Naive thymus-derived CD4-positive, alpha-beta T cell (primary cell): Measurements from ENCODE around the gene PRMT3. TPM values are rescaled to one million over a fixed set of nuclear protein-coding genes. Genes with fewer than 3 reads are reported as not detected.

Experiments
- ATAC-seq: fragments of 150-1000 bp; cut with Tn5 transposase; 2 replicates; pipeline ENCODE4 v1.10.0; 2021; ENCODE audit warnings: mild to moderate bottlenecking, moderate library complexity
- CTCF ChIA-PET: fragments of 350-600 bp; sonication (Branson Sonifier 250); formaldehyde crosslinking; loops from one replicate; lab custom pipeline; 2021; ENCODE audit warnings: antibody characterized with exemption; lab: Charles Lee
- POLR2A ChIA-PET: fragments of 350-600 bp; sonication (Branson Sonifier 250); formaldehyde crosslinking; loops from one replicate; lab custom pipeline; 2021; ENCODE audit warnings: antibody characterized with exemption, inconsistent platforms; lab: Charles Lee
- DNase-seq, 9 donors: peaks; one replicate each; pipeline versions ENCODE4 v3.0.0 to v3.0.0-alpha.2; 2020 to 2022; ENCODE audit warnings: mixed read lengths in 1 of 9
- H3K27ac ChIP-seq: one replicate; pipeline ENCODE4 v1.7.0; 2013; ENCODE audit warnings: mild to moderate bottlenecking, low read depth, low read length, moderate library complexity
- H3K27me3 ChIP-seq, 2 donors: one replicate each; pipeline ENCODE4 v1.7.0; 2013; ENCODE audit warnings: low read length in 2 of 2, mild to moderate bottlenecking in 2 of 2, moderate library complexity in 2 of 2; ENCODE audit not compliant: control insufficient read depth in 2 of 2, insufficient read depth in 2 of 2
- H3K36me3 ChIP-seq, 3 experiments: 1 replicate in 2 of 3; 2 replicates in 1 of 3; pipeline ENCODE4 v1.7.0; 2013; ENCODE audit warnings: low read length in 3 of 3, mild to moderate bottlenecking in 3 of 3, moderate library complexity in 1 of 3; ENCODE audit not compliant: insufficient read depth in 3 of 3, control insufficient read depth in 2 of 3
- H3K4me1 ChIP-seq, 2 donors: one replicate each; pipeline ENCODE4 v1.7.0; 2013; ENCODE audit warnings: low read length in 2 of 2, mild to moderate bottlenecking in 2 of 2, moderate library complexity in 1 of 2; ENCODE audit not compliant: control insufficient read depth in 2 of 2, insufficient read depth in 2 of 2
- H3K4me3 ChIP-seq: 2 replicates; pipeline ENCODE4 v1.7.0; 2013; ENCODE audit warnings: mild to moderate bottlenecking, low read length
- H3K9me3 ChIP-seq, 3 experiments: 1 replicate in 2 of 3; 2 replicates in 1 of 3; pipeline ENCODE4 v1.7.0; 2013; ENCODE audit warnings: low read length in 3 of 3; ENCODE audit not compliant: control insufficient read depth in 2 of 3
- H3K27ac Mint-ChIP-seq, 9 donors: one replicate each; pipeline ENCODE4 v1.8.0; 2020 to 2022; ENCODE audit warnings: mixed read lengths in 9 of 9, mild to moderate bottlenecking in 8 of 9, moderate library complexity in 5 of 9, inconsistent platforms in 2 of 9
- H3K27me3 Mint-ChIP-seq, 5 donors: one replicate each; pipeline ENCODE4 v1.8.0; 2021 to 2022; ENCODE audit warnings: mixed read lengths in 5 of 5, mild to moderate bottlenecking in 1 of 5
- H3K36me3 Mint-ChIP-seq, 5 donors: one replicate each; pipeline ENCODE4 v1.8.0; 2020 to 2022; ENCODE audit warnings: mixed read lengths in 5 of 5, mild to moderate bottlenecking in 3 of 5, inconsistent platforms in 1 of 5
- H3K4me1 Mint-ChIP-seq, 7 donors: one replicate each; pipeline ENCODE4 v1.8.0; 2020 to 2022; ENCODE audit warnings: mixed read lengths in 7 of 7, mild to moderate bottlenecking in 3 of 7, inconsistent platforms in 1 of 7
- H3K4me3 Mint-ChIP-seq, 10 donors: one replicate each; pipeline ENCODE4 v1.8.0; 2020 to 2022; ENCODE audit warnings: mild to moderate bottlenecking in 10 of 10, mixed read lengths in 10 of 10, moderate library complexity in 6 of 10, inconsistent platforms in 2 of 10
- H3K9me3 Mint-ChIP-seq, 11 donors: one replicate each; pipeline ENCODE4 v1.8.0; 2020 to 2022; ENCODE audit warnings: mixed read lengths in 11 of 11, mild to moderate bottlenecking in 4 of 11, inconsistent platforms in 1 of 11, moderate library complexity in 1 of 11
- intact Hi-C, 2 donors: fragments of 100-400 bp; cut with micrococcal nuclease; formaldehyde crosslinking; loops; one replicate each; pipeline ENCODE4 v1.15.1; 2023
- polyA plus RNA-seq, 2 donors: library from polyadenylated mRNA; unstranded; fragments of 300-500 nt; fragmentation: Illumina TruSeq; gene quantifications; one replicate each; pipeline ENCODE4 v1.2.3, GENCODE V29; 2021
- total RNA-seq, 6 experiments: library from RNA in 5 of 6; stranded (reverse) in 5 of 6; gene quantifications; 1 replicate in 5 of 6; 2 replicates in 1 of 6; pipeline ENCODE4 v1.2.3 and lab custom pipeline; 2021 to 2026

PRMT3 gene
- total and polyA plus RNA-seq, 7 experiments from 2014 or later: 7.6 to 19.0 (median 15.1) TPM

DNA sequence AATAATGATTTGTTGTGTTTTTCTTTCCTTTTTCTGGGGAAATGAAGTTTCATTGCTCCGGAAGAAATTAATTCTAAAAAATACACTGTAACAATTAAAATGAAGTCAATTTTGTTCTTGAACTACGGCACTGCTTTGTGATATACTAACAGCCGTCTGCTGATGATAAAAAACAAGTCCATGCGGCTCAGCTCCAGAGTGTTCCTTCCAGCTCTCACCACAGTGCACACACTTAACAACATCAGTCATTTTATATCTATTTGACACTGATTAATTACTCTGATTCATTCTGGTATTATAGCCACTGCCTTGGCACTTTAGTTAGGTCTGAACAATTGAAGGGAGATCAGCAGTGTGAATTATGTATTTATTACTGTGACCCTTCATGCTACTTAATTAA is 114.5 kb downstream of the PRMT3 start:
- no peak overlapping the region for H3K27ac Mint-ChIP-seq
- Histone ChIP-seq H3K36me3 (no peaks in the 10 kb centered on the region), H3K27ac (no peak overlapping the region), H3K9me3 (no peaks in the 10 kb centered on the region), H3K4me1 (no peaks in the 10 kb centered on the region), H3K4me3 (no peak overlapping the region), H3K27me3 (no peaks in the 10 kb centered on the region)
- ATAC-seq (no peak), DNase-seq (no peak)
- H3K36me3 Mint-ChIP-seq: peaks cover 6 to 55% (median 27%) of the 10 kb centered on the region in 5 donors
- H3K9me3 Mint-ChIP-seq: no peaks in the 10 kb centered on the region
- peaks cover 0 to 3% (median 0%) of the 10 kb centered on the region in 7 donors for H3K4me1 Mint-ChIP-seq
- no peak overlapping the region for H3K4me3 Mint-ChIP-seq
- intact Hi-C loops: no loop called here
- ChIA-PET CTCF (no interaction called here), POLR2A (no interaction called here)
- no peaks in the 10 kb centered on the region for H3K27me3 Mint-ChIP-seq

- H3K4me3 Mint-ChIP-seq: no peak overlapping the region
- ATAC-seq (no peak), DNase-seq (no peak)
- H3K27me3 Mint-ChIP-seq: peaks cover 0 to 3% (median 0%) of the 10 kb centered on the region in 5 donors
- ChIA-PET POLR2A (no interaction called here), CTCF (no interaction called here)
- peaks cover 0 to 8% (median 3%) of the 10 kb centered on the region in 5 donors for H3K36me3 Mint-ChIP-seq
- Histone ChIP-seq H3K27ac (no peak overlapping the region), H3K27me3 (no peaks in the 10 kb centered on the region), H3K36me3 (no peaks in the 10 kb centered on the region), H3K4me3 (no peak overlapping the region), H3K4me1 (no peaks in the 10 kb centered on the region), H3K9me3 (no peaks in the 10 kb centered on the region)
- intact Hi-C loops: no loop called here
- peaks cover 0 to 5% (median 0%) of the 10 kb centered on the region in 11 donors for H3K9me3 Mint-ChIP-seq
- no peak overlapping the region for H3K27ac Mint-ChIP-seq
- no peaks in the 10 kb centered on the region for H3K4me1 Mint-ChIP-seq
These were observed 124.5 kb downstream of the PRMT3 start for GRCh38 chr11:20511982-20512381.

DNA sequence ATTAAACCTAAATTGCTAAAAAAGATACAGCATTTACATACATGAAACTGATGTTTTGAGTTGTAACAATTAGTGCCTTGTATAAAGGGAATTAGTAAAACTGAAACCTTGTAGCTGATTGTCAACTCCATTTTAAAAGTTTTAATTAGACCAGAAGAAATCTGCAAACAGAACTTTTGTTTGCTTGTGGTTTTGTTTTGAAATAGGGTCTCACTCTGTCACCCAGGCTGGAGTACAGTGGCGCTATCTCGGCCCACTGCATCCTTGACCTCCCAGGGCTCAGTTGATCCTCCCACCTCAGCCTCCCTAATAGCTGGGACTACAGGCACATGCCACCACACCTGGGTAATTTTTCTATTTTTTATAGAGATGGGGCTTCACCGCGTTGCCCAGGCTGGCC is 125.4 kb downstream of the PRMT3 start:
- POLR2A ChIA-PET: no interaction called here
- H3K36me3 Mint-ChIP-seq: peaks cover 0 to 4% (median 0%) of the 10 kb centered on the region in 5 donors
- Histone ChIP-seq H3K4me1 (no peaks in the 10 kb centered on the region), H3K27me3 (no peaks in the 10 kb centered on the region), H3K9me3 (no peaks in the 10 kb centered on the region), H3K36me3 (no peaks in the 10 kb centered on the region), H3K4me3 (no peak overlapping the region), H3K27ac (no peak overlapping the region)
- ATAC-seq (no peak), DNase-seq (no peak)
- H3K27ac Mint-ChIP-seq: no peak overlapping the region
- peaks cover 0 to 5% (median 0%) of the 10 kb centered on the region in 11 donors for H3K9me3 Mint-ChIP-seq
- H3K27me3 Mint-ChIP-seq: peaks cover 0 to 3% (median 1%) of the 10 kb centered on the region in 5 donors
- intact Hi-C loops: no loop called here
- CTCF ChIA-PET: no interaction called here
- H3K4me3 Mint-ChIP-seq: no peak overlapping the region
- H3K4me1 Mint-ChIP-seq: no peaks in the 10 kb centered on the region

DNA sequence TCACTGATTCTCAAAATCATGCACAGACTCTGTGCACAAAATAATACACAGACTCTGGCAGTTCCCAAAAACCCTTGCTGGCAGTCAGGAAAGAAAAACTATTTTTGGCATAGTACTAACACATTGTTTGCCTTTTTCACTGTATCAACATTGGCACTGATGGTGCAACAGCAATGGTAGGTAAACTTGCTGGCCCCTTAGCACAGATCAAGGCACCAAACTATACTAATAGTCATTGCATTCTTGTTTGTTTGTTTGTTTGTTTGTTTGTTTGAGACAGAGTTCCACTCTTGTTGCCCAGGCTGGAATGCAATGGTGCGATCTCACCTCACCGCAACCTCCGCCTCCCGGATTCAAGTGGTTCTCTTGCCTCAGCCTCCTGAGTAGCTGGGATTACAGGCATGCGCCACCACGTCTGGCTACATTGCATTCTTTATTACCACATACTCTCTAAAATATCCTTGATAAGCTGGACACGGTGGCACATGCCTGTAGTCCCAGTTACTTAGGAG is 130.9 kb downstream of the PRMT3 start:
- no peak for ATAC-seq
- no peak overlapping the region for H3K4me3 ChIP-seq
- no peaks in the 10 kb centered on the region for H3K27me3 ChIP-seq
- H3K36me3 ChIP-seq: no peaks in the 10 kb centered on the region
- no peaks in the 10 kb centered on the region for H3K9me3 ChIP-seq
- Mint-ChIP-seq H3K9me3 (peaks cover 0 to 5% (median 0%) of the 10 kb centered on the region in 11 donors), H3K27me3 (peaks cover 3 to 23% (median 20%) of the 10 kb centered on the region in 5 donors), H3K4me1 (no peaks in the 10 kb centered on the region), H3K27ac (no peak overlapping the region), H3K4me3 (no peak overlapping the region), H3K36me3 (no peaks in the 10 kb centered on the region)
- DNase-seq: no peak
- CTCF ChIA-PET: no interaction called here
- intact Hi-C loops: no loop called here
- POLR2A ChIA-PET: no interaction called here
- H3K27ac ChIP-seq: no peak overlapping the region
- H3K4me1 ChIP-seq: no peaks in the 10 kb centered on the region

GRCh38 chr11:20522536-20522935 is 135.0 kb downstream of the PRMT3 start:
- CTCF ChIA-PET: no interaction called here
- Histone ChIP-seq H3K36me3 (no peaks in the 10 kb centered on the region), H3K27ac (no peak overlapping the region), H3K9me3 (no peaks in the 10 kb centered on the region), H3K27me3 (no peaks in the 10 kb centered on the region), H3K4me1 (no peaks in the 10 kb centered on the region), H3K4me3 (no peak overlapping the region)
- DNase-seq: no peak
- POLR2A ChIA-PET: no interaction called here
- H3K9me3 Mint-ChIP-seq: peaks cover 0 to 1% (median 0%) of the 10 kb centered on the region in 11 donors
- no peak overlapping the region for H3K4me3 Mint-ChIP-seq
- intact Hi-C loops: no loop called here
- ATAC-seq: no peak
- H3K27me3 Mint-ChIP-seq: peaks cover 0 to 23% (median 21%) of the 10 kb centered on the region in 5 donors
- no peaks in the 10 kb centered on the region for H3K36me3 Mint-ChIP-seq
- H3K4me1 Mint-ChIP-seq: no peaks in the 10 kb centered on the region
- no peak overlapping the region for H3K27ac Mint-ChIP-seq

GRCh38 chr11:20529757-20530156 is 142.2 kb downstream of the PRMT3 start:
- Mint-ChIP-seq H3K4me1 (no peaks in the 10 kb centered on the region), H3K9me3 (peaks cover 0 to 5% (median 0%) of the 10 kb centered on the region in 11 donors), H3K4me3 (no peak overlapping the region), H3K27ac (no peak overlapping the region), H3K36me3 (no peaks in the 10 kb centered on the region), H3K27me3 (peaks cover 0 to 14% (median 8%) of the 10 kb centered on the region in 5 donors)
- H3K9me3 ChIP-seq: no peaks in the 10 kb centered on the region
- no peak overlapping the region for H3K27ac ChIP-seq
- CTCF ChIA-PET: no interaction called here
- ATAC-seq: no peak
- no peaks in the 10 kb centered on the region for H3K27me3 ChIP-seq
- no peaks in the 10 kb centered on the region for H3K36me3 ChIP-seq
- no peak for DNase-seq
- intact Hi-C loops: no loop called here
- no peak overlapping the region for H3K4me3 ChIP-seq
- no peaks in the 10 kb centered on the region for H3K4me1 ChIP-seq
- POLR2A ChIA-PET: no interaction called here

- Histone ChIP-seq H3K27me3 (no peaks in the 10 kb centered on the region), H3K9me3 (no peaks in the 10 kb centered on the region)
- intact Hi-C loops: no loop called here
These were observed 143.6 kb downstream of the PRMT3 start for GRCh38 chr11:20530942-20531703.

More at GRCh38 chr11:20530942-20531703, 143.6 kb downstream of the PRMT3 start:
- ChIA-PET CTCF (no interaction called here), POLR2A (no interaction called here)
- Mint-ChIP-seq H3K27me3 (peaks cover 0 to 24% (median 17%) of the 10 kb centered on the region in 5 donors), H3K27ac (no peak overlapping the region), H3K4me3 (no peak overlapping the region), H3K4me1 (no peaks in the 10 kb centered on the region), H3K36me3 (no peaks in the 10 kb centered on the region), H3K9me3 (peaks cover 0 to 5% (median 0%) of the 10 kb centered on the region in 11 donors)
- no peak overlapping the region for H3K4me3 ChIP-seq
- DNase-seq: no peak
- no peaks in the 10 kb centered on the region for H3K4me1 ChIP-seq
- no peak overlapping the region for H3K27ac ChIP-seq
- no peaks in the 10 kb centered on the region for H3K36me3 ChIP-seq
- ATAC-seq: no peak
